ENCODE measurements around the gene CTBP1.
"Not testable (repeated sequence)": the region's sequence is repeated elsewhere in the genome, so short reads cannot be mapped to it uniquely, and the experiment has no call there.

Gene CTBP1

DNA sequence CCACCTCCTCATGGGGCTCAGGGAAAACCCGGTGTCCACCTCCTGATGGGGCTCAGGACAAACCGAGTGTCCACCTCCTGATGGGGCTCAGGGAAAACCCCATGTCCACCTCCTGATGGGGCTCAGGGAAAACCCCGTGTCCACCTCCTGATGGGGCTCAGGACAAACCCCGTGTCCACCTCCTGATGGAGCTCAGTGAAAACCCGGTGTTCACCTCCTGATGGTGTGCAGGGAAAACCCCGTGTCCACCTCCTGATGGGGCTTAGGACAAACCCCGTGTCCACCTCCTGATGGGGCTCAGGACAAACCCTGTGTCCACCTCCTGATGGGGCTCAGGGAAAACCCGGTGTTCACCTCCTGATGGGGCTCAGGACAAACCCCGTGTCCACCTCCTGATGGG lies 11.7 kb downstream of the CTBP1 start:
- DNase-seq: not testable (repeated sequence)

DNA sequence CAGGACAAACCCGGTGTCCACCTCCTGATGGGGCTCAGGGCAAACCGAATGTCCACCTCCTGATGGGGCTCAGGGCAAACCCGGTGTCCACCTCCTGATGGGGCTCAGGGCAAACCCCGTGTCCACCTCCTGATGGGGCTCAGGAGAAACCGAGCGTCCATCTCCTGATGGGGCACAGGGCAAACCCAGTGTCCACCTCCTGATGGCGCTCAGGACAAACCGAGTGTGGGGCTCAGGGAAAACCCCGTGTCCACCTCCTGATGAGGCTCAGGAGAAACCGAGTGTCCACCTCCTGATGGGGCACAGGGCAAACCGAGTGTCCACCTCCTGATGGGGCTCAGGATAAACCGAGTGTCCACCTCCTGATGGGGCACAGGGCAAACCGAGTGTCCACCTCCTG lies 12.1 kb downstream of the CTBP1 start:
- not testable (repeated sequence) for DNase-seq

GRCh38 chr4:1236103-1236641 lies 12.8 kb downstream of the CTBP1 start:
- DNase-seq: no peak

DNA sequence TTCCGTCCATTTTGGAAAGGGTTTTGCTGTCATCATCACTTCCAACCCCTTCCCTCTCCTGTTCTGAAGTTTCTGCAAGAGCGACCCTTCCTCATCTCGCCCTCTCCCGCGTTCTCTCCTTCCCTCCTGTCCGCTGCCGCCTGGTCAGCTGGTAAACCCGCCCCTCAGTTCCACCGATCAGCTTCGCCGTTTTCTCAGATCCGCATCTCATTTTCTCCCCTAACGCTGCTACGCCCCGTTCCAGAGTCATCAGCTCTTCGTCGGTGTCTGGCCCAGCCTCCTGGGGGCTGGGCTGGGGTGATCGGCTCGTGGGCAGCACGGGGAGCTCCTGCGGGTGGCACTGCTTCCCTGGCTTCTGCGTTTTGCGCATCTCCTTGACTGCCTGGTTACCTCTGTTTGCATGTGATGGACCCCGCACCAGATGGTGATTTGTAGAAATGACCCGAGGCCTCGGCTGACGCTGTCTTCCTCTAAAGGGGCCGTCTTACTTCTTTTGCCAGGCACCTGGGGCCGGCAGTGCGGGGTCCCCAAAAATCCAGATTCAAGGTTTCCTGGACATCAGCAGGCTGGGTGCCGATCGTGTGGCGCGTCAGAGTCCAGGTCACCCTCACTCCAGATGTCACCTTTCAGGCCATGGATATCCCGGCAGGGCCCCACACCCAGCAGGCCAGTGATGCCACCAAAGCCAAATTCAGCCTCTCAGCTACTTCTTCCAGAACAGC lies 13.4 kb downstream of the CTBP1 start:
- DNase-seq: no peak

DNA sequence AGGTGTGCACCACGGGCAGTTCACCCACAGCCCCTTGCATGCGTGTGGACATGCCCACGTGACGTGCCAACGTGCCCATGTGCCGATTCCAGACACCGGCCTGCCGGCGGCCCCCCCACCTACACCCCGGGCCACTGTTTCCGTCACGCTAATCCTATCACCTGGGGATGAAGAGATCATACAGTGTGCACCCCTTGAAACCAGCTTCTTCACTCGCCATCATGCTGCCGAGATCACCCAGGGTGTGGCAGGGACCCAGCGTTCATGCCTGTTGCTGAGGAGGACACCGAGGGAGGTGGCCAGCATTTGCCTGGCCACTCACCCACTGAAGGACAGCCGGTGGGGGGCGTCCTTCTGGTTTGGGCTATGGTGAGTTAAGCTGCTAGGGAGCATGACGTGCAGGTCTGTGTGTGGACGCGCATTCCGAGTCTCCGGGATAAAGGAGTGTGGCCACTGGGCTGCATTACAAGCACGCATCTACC lies 14.1 kb downstream of the CTBP1 start:
- no peak for DNase-seq

DNA sequence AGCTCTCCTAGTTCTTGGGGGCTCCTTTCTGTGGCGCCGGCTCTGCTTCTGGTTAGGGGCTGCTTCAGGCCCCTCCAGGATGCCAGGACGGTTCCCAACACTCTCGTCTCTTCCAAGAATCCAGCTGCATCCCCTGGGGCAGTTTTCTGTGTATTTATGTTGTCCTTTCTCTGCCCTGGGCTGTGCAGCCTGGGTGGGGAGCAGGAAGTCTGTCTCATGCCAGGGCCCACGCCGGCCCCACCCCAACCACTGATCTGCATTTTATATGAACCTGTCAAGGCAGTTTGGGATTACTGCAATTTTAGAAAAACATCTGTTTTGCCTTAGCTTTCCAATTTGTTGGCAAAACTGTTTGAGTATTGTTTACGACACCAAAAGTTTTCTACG lies 14.6 kb downstream of the CTBP1 start:
- DNase-seq: no peak

DNA sequence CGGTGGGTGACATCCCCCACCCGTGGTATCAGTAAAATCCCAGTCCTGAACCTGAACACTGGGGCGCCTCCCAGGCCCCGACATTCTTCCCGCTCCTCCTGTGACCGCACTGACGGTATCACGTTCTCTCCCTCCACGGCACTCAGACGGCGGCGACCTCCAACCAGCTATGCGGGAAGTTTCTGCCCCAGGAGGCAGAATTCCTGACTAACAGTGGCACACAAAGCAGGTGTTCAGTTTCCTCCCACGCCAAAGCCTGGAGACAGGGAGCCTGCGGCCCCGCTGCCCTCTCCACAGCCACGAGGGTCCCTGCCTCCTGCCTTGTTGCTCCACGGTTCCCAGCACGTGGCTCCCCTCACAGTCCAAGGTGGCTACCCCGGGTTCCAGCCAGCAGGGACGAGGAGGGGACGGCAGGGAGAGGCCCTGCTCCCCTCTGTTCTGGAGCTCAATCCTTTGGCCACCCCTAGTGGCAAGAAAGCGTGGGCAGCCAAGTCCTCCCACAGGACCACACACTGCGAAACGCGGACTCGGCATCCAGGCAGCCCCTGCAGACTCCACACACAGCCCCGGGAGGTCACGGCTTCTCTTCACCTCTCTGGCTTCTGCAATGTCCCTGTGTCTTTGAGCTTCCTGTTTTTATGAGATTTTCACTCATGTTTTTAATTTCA lies 15.2 kb downstream of the CTBP1 start:
- DNase-seq: no peak

DNA sequence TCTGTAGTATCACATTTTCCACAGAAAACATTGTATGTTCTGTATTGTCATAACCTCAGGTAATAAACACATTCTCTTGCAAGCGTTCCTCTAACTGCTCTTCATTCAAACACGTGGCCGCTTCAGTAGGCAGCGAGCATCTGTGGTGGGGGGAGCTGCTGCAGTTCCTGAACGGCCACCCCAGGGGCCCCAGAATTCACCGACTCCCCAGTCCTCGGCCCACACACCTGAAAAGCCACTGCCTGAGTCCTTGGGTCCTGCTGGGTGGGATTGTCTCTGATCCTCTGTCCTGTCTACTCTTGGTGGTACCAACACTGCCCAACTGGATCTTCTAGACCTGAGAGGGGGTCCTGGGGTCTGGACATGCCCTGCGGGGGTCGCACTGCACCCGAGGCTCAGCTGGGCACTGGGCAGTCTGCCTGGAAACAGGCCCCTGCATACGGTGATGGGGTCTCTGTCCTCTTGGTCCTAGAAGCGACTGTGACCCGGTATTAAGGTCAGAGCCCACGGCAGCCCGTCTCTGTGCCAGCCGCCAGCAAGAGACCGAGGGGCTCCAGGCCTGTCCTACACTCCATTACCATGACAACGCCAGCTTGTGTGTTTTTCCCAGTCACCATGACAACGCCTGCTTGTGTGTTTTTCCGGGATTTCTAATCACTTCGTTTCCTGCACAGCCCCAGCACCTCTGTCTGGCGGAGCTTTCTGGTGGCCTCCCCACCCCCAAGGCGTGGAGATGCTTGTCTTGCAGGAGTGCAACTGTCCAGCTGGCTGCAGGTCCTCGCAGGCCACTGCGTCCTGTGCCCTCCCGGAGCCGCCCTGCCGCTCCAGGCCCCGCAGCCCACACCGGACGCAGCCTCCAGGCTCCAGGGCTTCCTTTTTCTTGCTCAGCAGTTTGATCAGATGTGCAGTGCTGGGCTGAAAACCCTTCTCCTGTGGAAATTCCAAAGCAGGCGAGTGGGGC lies 16.0 kb downstream of the CTBP1 start:
- no peak for DNase-seq

- no peak for DNase-seq
Measured at GRCh38 chr4:1231637-1232360, 17.1 kb downstream of the CTBP1 start.

- no peak for DNase-seq
Measured at GRCh38 chr4:1230971-1231636, 17.8 kb downstream of the CTBP1 start.

GRCh38 chr4:1230316-1230715 lies 18.6 kb downstream of the CTBP1 start:
- no peak for DNase-seq

GRCh38 chr4:1229117-1229849 lies 19.6 kb downstream of the CTBP1 start:
- DNase-seq: no peak

DNA sequence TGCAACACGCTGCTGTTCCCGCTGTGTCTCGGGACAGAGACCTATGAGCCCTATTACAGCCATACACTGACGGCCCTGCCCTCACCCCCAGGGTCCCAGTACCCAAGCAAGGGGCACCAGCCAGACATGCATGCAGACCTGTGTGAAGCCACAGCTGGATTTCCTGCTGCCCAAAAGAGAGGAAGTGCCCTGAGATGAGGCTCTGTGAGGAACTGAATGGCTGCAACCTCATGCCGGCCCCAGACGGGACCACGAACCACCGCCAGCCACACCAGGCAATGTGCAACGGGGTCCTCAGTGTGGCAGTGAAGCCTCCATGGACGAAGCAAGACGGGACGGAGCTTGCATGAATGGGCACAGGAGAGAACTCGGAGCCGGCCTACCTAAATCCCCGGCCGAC lies 21.1 kb downstream of the CTBP1 start:
- DNase-seq: no peak

- DNase-seq: no peak
Measured at GRCh38 chr4:1226598-1226997, 22.3 kb downstream of the CTBP1 start.

GRCh38 chr4:1226144-1226481 lies 22.8 kb downstream of the CTBP1 start:
- no peak for DNase-seq

- no peak for DNase-seq
Measured at GRCh38 chr4:1225272-1226143, 23.4 kb downstream of the CTBP1 start.

- DNase-seq: no peak
Measured at GRCh38 chr4:1223841-1224809, 24.8 kb downstream of the CTBP1 start.

DNA sequence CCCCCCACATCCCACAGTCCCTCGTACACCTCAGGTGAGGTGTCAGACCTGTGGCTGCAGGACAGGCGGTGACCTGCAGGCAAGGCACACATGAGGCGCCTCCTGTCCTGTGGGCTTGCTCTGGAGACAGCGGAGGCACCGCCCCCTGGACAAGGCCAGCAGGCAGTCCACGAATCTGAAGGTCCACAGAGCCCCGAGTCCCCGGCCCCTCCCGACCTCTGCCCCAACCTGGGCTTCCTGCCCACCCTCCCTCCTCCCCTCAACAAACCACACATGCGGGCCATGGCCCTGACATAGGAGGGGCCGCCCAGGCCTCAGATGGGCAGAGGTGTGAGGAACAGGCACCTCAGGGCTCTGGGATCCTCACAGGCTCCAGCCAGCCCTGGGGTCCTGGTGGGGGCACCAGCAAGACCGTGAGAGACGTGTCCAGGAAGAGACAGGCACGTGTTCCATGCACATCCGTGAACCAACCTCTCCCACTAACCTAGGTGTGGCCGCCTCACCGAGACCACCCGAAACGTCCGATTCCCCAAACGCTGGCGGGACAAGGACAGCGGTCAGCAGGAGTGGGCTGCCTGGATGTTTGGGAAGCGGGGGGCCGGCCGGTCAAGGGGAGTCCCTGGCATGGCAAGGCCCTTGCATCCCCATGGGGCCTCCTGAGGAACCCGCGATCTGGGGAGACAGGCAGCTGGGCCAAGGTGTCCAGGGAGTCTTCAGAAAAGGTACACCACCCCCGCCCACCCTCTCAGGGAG lies 25.8 kb downstream of the CTBP1 start:
- DNase-seq: no peak

Measured in effector CD8-positive, alpha-beta T cell (primary cell).